Measurements from ENCODE around the gene FBL.
A peak's percentile ranks its signal among the peaks of the same experiment; 100 is the strongest.
"Not testable (repeated sequence)": the region's sequence is repeated elsewhere in the genome, so short reads cannot be mapped to it uniquely, and the experiment has no call there.

FBL gene

GRCh38 chr19:39845933-39846677 lies at the start of gene FBL:
Gene FBL, minus strand, starts transcription at chr19:39846379. Its CDS starts 79 bp downstream, at chr19:39846300.
- DNase-seq (ENCODE audit: low spot score): peak; percentile 100

GRCh38 chr19:39895096-39895495 lies 48.9 kb upstream of the FBL start:
- DNase-seq (ENCODE audit: low spot score): not testable (repeated sequence)

- DNase-seq (ENCODE audit: low spot score): not testable (repeated sequence)
These were observed 48.0 kb upstream of the FBL start for GRCh38 chr19:39894236-39894606.

GRCh38 chr19:39893366-39894235 lies 47.4 kb upstream of the FBL start:
- DNase-seq (ENCODE audit: low spot score): not testable (repeated sequence)

- DNase-seq (ENCODE audit: low spot score): not testable (repeated sequence)
These were observed 46.3 kb upstream of the FBL start for GRCh38 chr19:39892506-39892902.

- DNase-seq (ENCODE audit: low spot score): not testable (repeated sequence)
These were observed 45.7 kb upstream of the FBL start for GRCh38 chr19:39891660-39892505.

GRCh38 chr19:39890755-39891551 lies 44.8 kb upstream of the FBL start:
- DNase-seq (ENCODE audit: low spot score): no peak

GRCh38 chr19:39889872-39890754 lies 43.9 kb upstream of the FBL start:
- not testable (repeated sequence) for DNase-seq (ENCODE audit: low spot score)

- DNase-seq (ENCODE audit: low spot score): not testable (repeated sequence)
These were observed 41.3 kb upstream of the FBL start for GRCh38 chr19:39887456-39887951.

- not testable (repeated sequence) for DNase-seq (ENCODE audit: low spot score)
These were observed 39.8 kb upstream of the FBL start for GRCh38 chr19:39885821-39886554.

GRCh38 chr19:39884721-39885120 lies 38.5 kb upstream of the FBL start:
- not testable (repeated sequence) for DNase-seq (ENCODE audit: low spot score)

- DNase-seq (ENCODE audit: low spot score): not testable (repeated sequence)
These were observed 36.5 kb upstream of the FBL start for GRCh38 chr19:39882645-39883044.

GRCh38 chr19:39881495-39882110 lies 35.4 kb upstream of the FBL start:
- DNase-seq (ENCODE audit: low spot score): peak; percentile 94

GRCh38 chr19:39880241-39880640 lies 34.1 kb upstream of the FBL start:
- not testable (repeated sequence) for DNase-seq (ENCODE audit: low spot score)

GRCh38 chr19:39879796-39880195 lies 33.6 kb upstream of the FBL start:
- not testable (repeated sequence) for DNase-seq (ENCODE audit: low spot score)

- not testable (repeated sequence) for DNase-seq (ENCODE audit: low spot score)
These were observed 32.7 kb upstream of the FBL start for GRCh38 chr19:39878866-39879265.

GRCh38 chr19:39878398-39878797 lies 32.2 kb upstream of the FBL start:
- DNase-seq (ENCODE audit: low spot score): peak; percentile 49

- DNase-seq (ENCODE audit: low spot score): not testable (repeated sequence)
These were observed 31.8 kb upstream of the FBL start for GRCh38 chr19:39877982-39878381.

GRCh38 chr19:39877488-39877887 lies 31.3 kb upstream of the FBL start:
- DNase-seq (ENCODE audit: low spot score): not testable (repeated sequence)

Data from HuH-7 (cell line).